Ovary (tissue), 3 donors: Measurements from ENCODE around the gene AKAP7.

ENCODE experiments used
- CTCF ChIP-seq, 3 donors: fragments of 450-650 bp in 2 of 3; fragments of 200-600 bp in 1 of 3; IDR thresholded peaks; one replicate each; pipeline versions ENCODE4 v1.5.1 to v1.8.0; 2016 to 2022; ENCODE audit warnings: antibody characterized with exemption in 3 of 3, mild to moderate bottlenecking in 1 of 3
- POLR2A ChIP-seq: fragments of 450-650 bp; IDR thresholded peaks from one replicate; pipeline ENCODE4 v1.6.1; 2017; ENCODE audit warnings: antibody characterized with exemption, mild to moderate bottlenecking, moderate library complexity
- donor health status: DM: no; HTN: no; CAD: no.

GRCh38 chr6:131212913-131213312 lies 77.6 kb downstream of the AKAP7 start:
- TF ChIP-seq CTCF (IDR thresholded peaks at IDR 0.05) (no peak), POLR2A (no peak)
